Activated naive CD4-positive, alpha-beta T cell (primary cell): Measurements from ENCODE around the gene NME9.
A peak's percentile ranks its signal among the peaks of the same experiment; 100 is the strongest.

ENCODE experiments used
- DNase-seq, 4 experiments: peaks; one replicate each; lab custom pipeline; 2025; lab: John Stamatoyannopoulos, UW

NME9 gene

DNA sequence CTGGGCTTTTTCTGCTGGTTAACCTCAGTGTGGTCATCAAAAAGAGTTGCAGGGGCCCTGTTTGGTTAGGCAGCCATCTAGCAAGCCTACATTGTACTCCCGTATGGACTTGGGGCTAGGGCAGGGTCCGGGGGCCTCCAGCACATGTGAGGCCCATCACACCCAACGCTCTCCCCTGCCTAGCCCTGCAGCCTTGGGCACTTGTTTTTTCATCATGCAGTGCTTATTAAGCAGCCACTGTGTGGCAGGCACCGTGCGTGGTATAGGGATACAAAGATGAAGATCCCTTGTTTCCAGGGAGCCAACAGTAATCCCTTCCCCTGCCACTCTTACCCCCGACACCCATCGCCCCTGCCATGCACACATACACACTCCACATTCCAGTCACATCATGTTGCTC is 32.9 kb upstream of the NME9 start:
- no peak for DNase-seq

- DNase-seq = no peak
Observed at GRCh38 chr3:138361561-138361971, 31.9 kb upstream of the NME9 start.

GRCh38 chr3:138360869-138361525 is 31.3 kb upstream of the NME9 start:
- DNase-seq = no peak

- DNase-seq = no peak
Observed at GRCh38 chr3:138359919-138360868, 30.5 kb upstream of the NME9 start.

GRCh38 chr3:138359148-138359918 is 29.7 kb upstream of the NME9 start:
- no peak for DNase-seq

DNA sequence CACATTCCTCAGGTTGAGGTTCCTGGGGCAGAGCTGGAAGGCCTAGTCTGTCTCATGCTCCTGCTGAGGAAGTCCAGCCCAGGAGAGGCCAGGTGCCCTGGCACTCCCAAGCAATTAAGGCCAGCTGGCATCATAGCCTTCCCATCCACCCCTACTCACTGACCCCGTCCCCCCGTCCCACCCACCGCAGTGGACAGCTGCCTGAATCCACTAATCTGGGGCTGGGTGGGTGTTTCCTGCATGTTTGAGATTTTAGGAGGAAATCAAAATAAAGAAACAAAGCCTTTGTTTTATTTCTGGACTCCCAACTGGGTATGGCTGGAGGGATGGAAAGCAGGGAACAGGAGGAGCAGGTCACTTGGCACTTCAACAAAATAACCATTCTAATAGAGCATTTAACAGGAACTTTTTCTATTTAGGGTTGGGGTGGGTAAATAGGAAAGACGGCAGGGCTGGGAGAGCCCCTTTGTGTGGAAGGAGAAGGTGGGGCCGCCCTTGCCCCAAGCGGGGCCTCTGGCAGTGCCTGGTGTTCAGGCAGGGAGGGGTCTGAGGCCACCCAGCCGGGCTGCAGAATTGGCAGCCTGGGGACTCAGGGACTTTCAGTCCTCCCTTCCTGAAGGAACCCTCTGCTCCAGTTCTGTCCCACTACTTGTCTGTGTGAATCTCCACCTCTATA is 27.2 kb upstream of the NME9 start:
- DNase-seq = no peak

DNA sequence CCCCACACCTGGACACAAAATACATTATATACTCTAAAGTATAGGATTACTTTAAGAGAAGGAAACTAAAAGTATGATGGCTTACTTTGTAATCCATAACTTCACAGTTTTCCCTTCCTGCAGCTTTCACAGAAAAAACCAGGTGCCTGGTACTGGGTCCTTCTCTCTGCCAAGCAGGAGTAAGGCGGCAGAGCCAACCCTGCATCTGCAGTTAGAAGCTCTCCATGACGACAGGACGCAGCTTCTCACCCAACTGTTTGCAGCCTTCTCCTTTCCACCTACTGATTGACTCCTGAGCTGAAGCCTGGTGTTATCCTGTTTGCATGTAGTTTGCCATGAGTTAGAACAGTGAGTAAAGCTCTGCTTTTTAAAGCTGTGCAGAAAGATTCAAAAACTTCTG is 25.4 kb upstream of the NME9 start:
- no peak for DNase-seq

DNA sequence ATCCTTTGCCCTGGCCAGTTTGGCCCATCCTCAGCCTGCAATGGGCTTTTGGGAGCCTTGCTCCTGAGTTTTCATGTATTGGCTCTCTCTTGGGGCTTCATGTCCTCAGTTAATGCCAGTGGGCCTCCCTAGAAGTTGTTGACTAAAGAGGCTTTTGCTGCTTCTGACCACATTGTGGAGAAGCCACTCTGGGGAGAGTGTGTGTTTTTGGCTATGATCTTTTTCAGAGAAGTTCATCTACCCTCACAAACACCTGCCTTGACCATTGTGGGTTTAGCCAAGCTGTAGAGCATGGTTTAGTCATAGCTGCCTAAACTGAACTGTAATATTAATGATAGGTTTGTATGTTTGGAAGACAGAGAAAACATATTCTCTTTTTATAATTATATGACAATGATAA is 24.7 kb upstream of the NME9 start:
- DNase-seq = no peak

- DNase-seq = no peak
Observed at GRCh38 chr3:138351916-138352550, 22.4 kb upstream of the NME9 start.

DNA sequence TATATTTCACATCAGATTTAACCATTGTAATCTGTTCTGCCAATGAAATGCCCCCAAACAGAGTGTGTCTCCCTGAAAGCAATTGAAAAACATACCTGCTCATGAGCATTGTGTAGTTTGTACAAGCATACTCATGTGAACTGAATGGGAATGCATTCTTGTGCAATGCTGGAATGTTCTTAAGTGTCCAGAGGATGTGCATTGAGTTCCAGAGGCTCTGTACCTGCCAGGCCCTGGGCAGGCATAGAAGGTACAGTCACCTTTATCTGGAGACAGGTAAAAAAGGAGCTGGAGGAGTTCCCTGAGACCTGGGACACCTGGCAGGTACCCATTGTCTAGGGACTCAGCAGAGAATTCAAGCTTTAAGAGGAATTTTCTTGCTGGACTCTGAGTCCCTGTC is 21.5 kb upstream of the NME9 start:
- no peak for DNase-seq

DNA sequence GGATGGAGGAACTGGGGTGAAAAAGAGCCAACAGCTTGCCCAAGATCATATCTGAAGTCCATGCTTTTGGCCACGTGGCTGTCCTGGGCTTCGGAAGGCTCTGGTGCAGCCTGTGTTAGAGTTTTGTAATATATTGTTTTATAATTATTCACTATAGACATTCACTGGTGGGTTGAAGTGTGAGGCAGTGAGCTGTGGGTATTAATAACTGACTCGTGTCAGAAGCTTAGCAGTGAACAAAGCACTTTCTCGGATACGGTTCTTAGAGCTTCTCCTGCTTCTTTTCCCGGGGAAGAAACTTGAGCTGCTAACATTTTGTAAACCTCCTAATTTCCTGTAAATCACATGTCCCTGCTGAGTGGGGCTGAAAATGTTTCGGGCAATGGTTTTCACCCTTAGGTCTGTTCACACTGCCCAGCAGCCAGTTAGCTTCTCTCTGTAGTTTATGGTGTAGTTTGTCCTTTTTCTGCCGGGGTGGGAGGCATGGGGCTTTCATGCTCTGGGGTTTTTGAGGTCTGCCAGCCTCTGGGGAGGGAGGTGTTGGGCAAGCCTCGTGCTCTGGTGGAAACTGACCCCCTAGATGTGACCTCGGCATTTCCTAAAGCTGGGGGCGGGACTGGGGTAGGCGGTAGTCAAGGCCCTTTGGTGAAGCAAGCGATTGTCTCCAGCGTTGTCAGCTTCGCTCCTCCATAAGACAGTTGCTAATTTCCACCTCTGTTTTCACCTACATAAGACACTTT is 20.4 kb upstream of the NME9 start:
- DNase-seq = no peak

GRCh38 chr3:138348754-138349739 is 19.4 kb upstream of the NME9 start:
- DNase-seq = no peak

- peak in 1 of 4 experiments; percentile 18 for DNase-seq
Observed at GRCh38 chr3:138347960-138348753, 18.5 kb upstream of the NME9 start, which contains the start of gene MRAS. TSS of gene MRAS (plus strand) at chr3:138348579. CDS start at chr3:138372884, 24,305 bp downstream.

GRCh38 chr3:138344754-138345153 is 15.1 kb upstream of the NME9 start:
- DNase-seq = no peak

DNA sequence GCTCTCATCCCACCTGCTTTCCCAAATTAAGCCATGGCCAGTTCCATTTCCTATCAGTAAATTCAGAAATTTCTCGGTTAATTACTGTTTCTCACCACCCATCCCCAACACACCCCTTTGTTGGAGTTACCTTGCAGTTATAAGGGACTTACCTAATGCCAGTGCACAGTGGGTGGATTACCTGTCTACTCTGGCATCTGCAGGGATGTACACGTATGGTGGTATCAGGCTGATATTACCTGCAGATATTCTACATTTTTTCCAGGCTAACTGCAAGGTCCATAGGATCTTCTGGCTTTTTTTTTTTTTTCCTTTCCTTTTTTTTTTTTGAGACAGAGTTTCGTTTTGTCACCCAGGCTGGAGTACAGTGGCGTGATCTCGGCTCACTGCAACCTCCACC is 10.9 kb upstream of the NME9 start:
- DNase-seq = no peak

DNA sequence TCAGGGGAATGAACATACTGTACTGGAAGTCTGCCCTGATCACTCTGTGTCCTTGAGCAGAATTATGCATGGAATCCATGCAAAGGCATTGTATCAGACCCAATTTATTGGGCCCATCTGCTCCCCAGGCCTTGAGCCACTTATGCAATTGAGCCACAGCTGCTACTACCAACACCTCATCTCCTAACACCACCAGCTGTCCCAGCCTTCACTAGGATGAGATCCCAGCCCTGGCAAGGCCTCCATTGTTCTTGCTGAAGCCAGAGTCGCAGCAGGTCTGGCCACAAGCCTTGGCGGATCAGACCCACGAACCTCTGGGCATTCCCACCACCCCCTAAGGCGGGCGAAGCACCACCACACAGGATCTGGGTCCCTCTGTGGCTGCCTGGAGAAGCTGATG is 9.2 kb upstream of the NME9 start:
- DNase-seq = no peak

GRCh38 chr3:138338244-138338643 is 8.6 kb upstream of the NME9 start:
- no peak for DNase-seq

DNA sequence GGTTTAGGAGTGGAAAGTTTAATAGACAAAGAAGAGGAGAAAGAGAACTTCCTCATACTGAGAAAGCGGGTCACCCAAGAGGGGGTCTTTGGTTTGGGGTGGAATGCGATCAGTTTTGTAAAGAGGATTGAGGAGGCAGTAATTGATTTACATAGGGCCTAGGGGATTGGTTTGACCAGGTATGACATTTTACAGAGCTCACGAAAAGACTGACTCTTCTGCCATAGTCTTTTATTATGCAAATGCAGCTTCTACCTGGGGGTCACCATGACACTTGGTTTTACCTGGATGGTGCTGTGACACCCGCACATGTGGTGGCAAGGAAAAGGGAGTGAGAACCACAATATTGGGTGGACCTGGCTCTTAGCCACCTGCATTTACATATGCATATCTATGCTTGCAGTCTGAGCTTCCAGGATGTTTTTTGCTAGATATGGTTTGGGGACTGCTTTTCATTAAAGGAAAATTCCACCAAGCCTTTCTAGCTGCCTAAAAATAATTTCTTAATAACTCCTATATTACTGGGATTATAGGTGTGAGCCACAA is 6.9 kb upstream of the NME9 start:
- no peak for DNase-seq
